HG03354 (cell line): ENCODE measurements around the gene UCN2.

Experiments
- ATAC-seq: cut with Tn5 transposase; IDR thresholded peaks from one replicate; pipeline ENCODE4 v1.9.1; 2021; ENCODE audit warnings: mild to moderate bottlenecking; ENCODE audit not compliant: unreplicated experiment, poor library complexity, severe bottlenecking

The UCN2 gene

DNA sequence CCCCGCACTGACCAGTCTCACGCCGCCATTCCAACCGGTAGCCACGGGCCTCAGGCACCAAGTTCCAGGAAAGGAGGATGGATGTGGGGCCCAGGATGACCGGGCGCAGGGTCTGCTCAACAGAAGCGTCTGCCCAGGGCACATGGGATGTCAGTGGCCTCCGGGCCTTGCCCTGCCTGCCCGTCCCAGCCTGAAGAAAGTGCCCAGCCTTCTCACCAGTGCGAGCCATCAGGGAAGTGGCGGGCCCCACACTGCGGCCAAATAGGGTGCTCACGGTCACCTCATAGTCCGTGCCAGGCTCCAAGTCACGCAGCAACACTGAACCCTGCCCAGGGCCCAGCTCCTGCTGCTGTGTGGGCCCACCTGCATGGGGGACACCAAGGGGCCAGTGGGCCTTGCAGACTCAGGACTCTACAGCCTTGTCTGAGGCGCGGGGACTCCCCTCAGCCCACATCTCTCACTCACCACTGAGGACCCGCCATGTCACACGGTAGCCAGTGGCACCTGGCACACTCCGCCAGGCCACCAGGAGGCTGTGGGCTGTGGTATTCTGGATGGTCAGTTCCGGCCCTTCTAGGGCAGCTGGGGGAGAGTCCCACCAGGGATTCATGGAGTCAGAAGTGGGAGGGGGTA, 28.4 kb upstream of the UCN2 start:
- no peak for ATAC-seq

DNA sequence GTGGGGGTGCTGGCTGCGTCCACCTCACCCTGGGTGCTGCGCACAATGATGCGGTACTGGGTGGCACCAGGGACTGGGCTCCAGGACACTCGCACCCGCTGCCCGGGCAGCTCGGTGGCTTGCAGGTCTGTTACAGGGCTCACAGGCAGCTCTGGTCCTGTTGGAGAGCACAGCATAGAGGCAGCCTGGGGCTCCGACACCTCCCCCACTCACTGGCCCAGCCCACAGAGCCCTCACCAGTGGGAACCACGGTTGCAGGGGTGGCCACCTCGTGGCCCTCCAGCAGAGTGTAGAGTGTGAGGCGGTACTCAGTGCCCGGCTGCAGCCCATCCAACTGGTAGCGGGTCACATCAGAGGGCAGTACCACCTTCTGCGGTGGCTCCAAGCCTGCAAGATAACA, 27.9 kb upstream of the UCN2 start:
- no peak for ATAC-seq

DNA sequence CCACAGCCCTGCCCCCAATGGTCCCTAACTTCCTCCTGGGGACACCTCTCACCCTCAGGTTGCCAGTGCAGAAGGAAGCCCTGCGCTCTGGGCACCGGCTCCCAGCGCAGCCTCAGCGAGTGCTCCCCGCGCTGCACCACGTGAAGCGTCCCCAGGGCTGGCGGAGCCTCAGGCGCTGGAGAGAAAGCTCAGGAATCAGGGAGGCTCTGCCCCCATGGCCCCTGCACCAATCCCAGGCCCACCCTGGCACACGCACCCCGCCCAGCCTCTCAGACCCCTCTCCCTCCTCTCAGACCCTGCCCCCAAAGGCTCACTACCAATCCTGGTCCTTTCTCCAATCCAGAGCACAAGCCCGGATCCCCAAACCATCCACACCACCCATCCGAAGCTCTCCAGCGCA, 24.6 kb upstream of the UCN2 start:
- ATAC-seq: no peak

DNA sequence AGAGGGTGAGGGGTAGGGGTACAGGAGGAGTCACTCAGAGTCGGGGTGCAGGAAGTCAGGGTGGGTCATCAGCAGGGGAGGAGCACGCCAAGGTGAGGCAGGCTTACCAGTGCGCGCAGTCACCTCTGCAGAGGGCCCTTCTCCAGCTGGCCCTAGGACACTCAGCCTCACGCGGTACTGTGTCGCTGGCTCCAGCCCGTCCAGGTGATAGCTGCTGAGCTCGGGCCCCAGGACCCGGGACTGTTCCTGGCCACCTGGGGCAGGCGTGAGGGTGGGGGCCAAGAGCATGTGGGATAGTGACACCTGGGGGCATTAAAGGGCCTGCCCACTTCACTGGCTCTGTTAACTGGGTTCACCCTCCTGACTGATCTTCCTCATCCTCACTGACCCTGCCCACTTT, 24.1 kb upstream of the UCN2 start:
- ATAC-seq: no peak

DNA sequence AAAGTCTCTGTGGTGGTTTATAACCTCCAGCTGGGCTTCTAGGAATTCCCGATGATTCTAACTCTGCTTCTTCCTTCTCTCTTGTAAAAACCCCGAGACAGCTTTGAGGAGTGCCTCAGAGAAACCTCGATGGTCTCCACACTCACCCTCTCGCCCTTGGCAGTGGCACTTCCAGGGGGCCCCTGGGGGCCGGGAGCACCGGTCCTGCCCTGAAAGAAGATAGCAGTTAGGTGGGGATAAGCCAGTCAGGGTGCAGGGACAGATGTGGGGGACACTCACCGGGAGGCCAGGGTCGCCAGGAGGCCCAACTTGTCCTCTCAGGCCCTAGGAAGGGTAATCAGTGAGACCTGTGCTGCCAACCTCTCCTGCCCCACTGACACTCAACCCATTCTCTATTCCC, 21.8 kb upstream of the UCN2 start:
- no peak for ATAC-seq

DNA sequence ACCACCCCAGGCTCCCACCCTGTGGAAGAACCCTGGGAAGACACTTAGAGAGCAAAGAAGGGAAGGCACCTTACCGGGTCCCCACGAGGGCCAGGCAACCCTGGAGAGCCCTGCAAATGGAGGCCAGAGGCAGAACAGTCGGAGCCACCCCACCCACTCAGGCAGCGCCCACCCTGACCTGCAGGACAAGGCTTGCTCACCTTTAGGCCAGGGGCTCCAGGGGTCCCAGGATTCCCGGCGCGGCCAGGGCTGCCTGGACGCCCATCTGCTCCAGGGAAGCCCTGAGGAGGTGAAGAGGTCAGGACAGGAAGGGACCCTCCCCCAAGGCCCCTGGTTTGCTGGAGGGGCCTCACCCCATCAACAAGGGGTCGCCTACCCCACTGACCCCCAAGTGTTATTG, 21.3 kb upstream of the UCN2 start:
- ATAC-seq: no peak

DNA sequence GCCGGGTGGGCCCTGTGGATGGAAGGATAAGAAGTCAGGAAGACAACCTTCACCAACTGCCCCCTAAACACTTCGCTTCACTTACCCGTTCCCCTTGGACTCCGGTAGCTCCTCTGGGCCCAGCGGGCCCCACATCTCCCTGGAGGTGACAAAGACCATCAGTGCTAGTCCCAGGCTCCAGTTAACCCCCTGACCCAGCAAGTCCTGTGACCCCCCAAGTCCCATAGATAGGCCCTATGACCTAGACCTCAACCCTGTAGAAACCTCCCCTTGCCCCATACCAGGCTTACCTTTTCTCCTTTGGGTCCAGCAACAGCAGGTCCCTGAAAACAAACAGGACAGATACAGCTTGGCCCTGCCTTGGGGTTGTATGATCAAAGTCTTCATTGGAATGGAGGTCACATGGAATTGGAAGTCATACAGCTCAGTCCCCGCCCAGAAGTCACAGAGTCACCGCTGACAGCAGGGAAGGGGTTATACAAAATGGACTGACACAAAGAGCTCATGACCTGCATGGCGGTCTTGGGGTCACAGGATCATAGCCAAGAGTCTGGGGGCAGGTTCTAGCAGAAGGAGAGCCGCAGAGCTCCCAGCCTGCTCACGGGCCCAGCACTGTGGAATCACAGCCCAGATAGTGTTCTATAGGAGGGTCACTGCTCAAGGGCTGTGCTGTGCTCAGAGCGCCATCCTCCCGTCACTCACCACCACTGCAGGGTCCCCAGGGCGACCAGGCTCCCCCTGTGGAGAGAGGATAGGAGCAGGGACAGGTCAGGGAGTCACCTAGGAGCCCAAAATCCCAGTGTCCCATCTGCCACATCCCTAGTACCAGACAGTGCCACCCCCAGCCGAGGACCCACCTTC, 18.3 kb upstream of the UCN2 start:
- ATAC-seq: no peak

DNA sequence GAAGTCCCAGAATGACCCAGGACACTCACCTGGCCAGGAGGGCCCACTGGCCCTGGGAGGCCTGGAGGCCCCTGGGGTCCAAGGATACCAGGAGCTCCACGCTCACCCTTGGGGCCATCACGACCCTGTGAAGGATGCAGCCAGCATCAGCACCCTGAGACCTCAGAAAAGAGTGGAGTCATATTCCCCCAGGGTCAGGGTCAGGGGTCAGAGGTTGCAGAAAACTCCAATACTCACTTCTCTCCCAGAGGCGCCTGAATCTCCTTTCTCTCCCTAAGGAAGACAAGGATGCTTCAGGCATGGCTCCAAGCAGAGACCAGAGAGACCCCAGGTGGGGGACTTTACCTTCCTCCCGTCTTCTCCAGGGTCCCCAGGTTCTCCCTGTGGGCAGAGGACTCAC, 13.1 kb upstream of the UCN2 start:
- ATAC-seq: no peak

DNA sequence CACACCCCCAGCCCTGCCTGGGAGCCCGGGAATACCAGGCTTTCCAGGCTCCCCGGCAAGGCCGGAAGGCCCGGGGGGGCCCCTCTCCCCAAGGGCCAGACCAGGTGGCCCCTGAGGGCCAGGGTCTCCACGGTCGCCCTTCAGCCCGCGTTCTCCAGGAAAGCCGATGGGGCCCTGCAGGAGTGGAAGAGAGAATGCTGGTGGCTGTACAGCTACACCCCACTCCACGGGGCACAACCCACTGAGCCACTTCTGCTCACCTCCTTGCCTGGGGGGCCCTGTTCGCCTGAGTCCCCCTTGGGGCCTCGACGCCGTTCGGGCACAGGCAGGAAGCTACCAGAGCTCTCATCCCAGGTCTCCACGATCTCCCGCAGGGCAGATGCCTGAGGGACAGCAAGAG, 11.8 kb upstream of the UCN2 start:
- ATAC-seq: no peak

DNA sequence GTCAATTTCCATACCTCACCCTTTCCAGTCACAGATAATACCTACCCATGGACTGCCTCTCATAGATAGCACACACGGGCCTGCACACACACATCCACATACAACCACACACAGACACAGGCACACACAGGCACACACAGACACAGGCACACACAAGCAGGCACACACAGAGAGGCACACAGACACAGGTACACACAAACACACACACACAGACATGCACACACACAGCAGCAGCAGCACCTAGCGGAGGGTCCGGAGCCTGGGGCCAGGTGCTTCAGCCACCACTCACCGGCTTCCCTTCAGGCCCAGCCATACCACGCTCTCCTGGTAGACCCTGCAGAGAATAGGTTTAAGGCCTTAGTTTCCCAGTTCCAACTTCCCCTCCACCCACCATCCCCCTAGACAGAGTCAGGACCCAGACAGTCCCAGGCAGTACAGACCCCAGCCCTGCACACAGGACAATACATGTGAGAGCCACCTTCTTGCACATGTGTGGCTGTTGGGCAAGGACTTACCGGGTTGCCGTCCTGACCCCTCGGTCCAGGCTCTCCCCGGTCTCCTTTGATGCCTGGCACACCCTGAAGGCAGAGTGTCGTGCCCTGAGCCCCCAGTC, 10.5 kb upstream of the UCN2 start:
- ATAC-seq: no peak

DNA sequence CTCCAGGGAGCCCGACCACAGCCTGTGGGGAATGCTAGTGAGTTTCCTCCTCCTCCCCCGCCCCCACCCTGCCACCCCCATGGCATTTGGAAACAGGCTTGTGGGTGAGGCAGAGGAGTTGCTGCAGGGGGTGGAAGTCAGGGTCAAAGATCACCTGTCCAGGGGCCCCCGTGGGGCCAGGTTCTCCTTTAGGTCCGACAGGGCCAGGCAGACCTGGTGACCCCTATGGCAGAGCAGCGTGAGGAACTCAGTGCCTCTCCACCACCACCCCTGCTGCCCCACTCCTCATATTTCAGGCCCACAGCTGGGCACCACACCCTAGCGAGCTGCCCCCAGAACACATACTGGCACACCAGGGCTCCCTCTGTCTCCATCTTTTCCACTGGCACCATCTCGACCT, 8.9 kb upstream of the UCN2 start:
- no peak for ATAC-seq

DNA sequence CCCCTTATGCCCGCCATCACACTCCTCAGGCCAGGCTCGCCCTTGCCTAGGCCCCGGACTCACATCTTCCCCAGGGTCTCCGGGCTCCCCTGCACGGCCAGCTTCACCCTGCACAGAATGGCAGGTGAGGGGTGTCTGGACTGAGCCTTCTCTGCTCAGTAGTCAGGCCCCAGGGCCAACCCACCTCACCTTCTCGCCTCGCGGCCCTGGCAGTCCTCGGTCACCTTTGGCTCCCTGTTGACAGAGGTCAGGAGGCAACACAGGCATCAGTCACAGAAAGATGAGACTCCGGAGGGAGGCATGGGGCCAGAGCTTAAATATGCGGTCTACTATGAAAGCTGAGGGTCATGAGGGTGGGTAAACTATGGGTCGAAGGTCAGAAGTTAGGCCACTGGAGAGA, 8.4 kb upstream of the UCN2 start:
- no peak for ATAC-seq

DNA sequence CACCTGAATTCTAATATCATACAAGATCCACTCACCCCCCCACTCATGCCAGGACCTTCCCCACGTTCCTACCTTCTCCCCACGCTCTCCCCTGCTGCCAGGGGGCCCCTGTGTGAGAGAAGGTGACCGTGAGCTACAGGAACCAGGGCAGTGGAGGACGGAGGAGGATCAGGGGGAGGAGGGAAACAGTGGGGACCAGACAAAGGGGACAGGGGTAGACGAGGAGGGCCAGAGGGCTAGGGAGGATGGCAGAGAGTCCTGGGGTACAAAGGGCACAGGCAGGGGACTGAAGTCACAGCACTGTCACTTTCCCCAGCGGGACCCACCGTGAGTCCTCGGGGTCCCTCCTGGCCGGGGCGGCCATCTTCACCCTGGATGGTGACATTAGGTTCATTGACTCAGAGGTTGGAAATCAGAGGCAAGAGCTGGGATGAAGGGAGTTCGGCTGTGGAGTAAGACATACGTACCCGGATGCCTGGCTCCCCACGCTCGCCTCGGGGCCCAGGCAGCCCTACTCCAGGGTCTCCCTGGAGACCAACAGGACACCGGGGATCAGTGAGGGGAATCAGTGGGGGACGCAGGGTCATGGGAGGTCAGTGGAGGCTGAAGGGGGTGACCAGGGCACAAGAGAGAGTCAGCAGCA, 6.3 kb upstream of the UCN2 start:
- no peak for ATAC-seq

DNA sequence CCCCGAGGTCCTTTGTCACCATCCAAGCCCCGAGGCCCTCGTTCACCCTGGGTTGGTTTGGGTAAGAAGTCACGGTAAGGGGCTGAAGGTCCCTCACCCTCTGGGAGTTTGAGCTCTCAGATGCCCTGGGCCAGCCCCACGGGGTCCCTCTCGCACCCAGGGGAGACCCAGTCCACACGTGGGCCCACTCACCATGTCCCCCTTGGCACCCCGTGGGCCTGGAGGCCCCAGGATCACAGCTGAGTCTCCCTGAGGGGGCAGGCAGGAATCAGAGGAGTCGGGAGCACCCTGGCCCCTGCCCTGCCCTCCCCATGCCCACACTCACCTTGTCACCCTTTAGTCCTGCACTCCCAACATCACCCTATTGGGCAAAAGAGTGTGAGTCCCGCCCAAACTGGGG, 5.8 kb upstream of the UCN2 start:
- no peak for ATAC-seq

DNA sequence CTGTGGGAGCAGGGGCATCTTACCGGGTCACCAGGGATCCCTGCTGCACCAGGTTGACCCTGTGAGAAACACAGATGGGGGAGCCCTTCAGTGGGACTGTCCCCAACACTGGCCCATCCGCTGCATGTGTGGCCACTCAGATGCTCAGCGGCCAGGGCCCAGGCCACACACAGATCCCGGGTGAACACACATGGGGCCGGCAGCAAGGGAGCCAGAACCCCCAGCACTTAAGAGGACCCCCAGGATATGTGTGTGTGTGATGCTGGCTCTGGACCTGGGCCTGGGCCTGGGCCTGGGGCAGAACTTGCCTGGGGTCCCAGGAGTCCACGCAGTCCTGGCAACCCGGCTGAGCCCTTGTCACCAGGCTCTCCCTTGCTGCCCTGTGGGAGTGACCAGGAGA, 4.9 kb upstream of the UCN2 start:
- no peak for ATAC-seq

DNA sequence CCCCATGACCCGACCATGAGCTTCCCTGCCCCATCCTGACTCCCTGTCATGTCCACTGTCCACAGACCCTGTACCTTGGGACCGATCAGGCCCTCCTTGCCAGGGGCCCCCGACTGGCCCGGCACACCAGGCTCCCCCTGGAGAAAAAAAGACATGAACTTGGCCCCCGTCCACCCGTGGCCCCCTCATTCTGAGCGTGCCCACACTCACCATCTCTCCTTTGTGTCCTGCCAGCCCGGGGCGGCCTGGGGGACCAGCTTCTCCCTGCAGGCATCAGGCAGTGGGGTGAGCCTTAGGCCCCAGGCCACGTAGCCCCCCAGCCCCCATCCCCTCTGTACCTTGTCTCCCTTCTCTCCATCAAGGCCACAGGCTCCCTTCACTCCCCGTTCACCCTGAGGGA, 3.9 kb upstream of the UCN2 start:
- no peak for ATAC-seq

DNA sequence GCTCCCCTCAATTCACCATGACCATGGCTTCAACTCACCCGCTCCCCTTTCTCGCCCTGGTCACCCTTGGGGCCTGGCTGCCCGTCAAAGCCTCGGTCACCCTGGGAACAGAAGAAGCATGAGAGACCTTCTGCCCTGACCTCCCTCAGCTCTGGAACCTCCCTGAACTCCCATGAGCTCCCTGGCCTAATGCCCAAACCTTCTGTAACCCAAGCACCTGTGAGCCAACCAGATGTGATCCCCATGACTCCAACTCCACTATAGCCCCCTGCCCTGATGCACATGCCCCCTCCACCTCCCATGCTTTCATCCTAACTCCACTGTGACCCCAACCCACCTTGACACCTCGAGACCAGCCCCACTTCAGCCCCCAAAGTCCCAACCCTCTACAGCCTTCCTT, 3.5 kb upstream of the UCN2 start:
- ATAC-seq: no peak

DNA sequence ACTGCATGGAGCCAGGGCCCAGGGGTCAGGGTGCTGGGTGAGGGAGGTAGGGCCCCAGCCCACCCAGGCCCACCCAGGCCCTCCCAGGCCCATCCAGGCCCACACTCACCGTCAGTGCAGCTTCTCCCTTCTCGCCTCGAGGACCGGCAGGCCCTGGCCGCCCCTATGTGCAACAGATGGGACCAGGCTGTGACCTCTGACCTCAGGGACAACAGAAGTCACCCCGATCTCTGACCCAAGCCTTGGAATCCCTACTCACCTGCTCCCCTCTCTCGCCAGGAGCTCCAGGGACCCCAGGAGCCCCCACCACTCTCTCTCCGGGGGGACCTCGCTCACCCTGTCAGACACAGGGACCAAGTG, 2.8 kb upstream of the UCN2 start:
- no peak for ATAC-seq

DNA sequence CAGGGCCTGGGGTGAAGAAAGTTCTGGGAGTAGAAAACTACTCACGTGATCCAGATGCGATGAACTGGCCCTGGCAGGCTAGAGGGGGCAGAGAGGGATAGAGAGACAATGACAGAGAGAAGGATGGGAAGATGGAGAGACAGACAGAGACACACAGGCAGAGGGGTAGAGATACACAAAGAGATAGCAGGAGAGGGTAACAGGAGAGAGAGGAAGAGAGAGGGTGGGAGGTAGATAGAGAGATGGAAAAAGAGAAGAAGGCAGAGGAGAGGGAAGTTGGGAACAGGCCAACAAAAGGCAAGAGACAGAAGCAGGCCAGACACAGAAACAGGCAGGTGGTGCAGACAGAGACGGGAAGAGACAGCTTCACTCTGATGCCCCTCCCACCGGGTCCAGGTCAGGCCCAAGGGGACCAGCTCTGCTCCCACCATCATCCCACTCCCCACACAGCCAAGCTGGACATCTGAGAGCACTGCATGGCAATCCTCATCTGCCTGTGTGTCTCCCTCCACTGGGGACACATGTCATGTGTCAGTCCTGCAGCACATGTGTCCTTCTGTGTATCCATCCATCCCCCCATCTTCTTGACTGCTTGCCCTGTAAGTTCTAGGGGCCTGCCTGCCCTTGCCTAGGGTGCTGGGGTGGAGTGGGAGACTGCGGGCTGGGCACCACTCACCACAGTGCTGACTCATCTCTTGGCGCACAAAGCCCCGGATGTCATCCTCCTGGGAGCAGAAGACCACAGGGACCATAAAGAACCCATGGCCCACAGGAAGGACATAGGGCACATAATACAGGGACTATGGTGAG, 2.2 kb upstream of the UCN2 start:
- no peak for ATAC-seq

DNA sequence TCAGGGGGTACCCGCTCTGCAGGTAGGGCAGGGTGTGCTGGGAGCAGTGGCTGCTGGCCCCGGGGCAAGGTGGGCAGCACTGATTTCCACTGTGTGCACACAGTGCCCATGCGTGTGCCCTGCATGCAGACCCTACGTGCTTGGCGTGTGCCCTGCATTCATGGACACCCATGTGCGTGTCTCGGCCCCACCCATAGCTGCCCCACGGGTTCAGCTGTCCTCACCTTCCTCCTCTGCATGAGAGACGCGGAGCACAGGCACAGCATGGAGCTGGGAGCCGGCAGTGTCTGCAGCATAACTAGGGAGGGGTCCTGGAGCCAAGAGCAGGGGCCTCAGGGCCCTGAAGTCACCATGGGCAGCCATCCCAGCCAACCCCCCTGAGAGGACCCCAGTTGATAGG, 1.6 kb upstream of the UCN2 start:
- no peak for ATAC-seq
